Smooth muscle cell of the umbilical artery (primary cell): ENCODE measurements around the gene H3-3A. TPM values are rescaled to one million over a fixed set of nuclear protein-coding genes. Genes with fewer than 3 reads are reported as not detected.

Experiments used
- total RNA-seq: library from RNA; depleted of rRNA; stranded (reverse); fragments of >200 nt; gene quantifications from 2 replicates; pipeline ENCODE4 v1.2.3, GENCODE V29; 2014

Gene H3-3A
- total RNA-seq, result 112 and 136 TPM in 2 replicates

DNA sequence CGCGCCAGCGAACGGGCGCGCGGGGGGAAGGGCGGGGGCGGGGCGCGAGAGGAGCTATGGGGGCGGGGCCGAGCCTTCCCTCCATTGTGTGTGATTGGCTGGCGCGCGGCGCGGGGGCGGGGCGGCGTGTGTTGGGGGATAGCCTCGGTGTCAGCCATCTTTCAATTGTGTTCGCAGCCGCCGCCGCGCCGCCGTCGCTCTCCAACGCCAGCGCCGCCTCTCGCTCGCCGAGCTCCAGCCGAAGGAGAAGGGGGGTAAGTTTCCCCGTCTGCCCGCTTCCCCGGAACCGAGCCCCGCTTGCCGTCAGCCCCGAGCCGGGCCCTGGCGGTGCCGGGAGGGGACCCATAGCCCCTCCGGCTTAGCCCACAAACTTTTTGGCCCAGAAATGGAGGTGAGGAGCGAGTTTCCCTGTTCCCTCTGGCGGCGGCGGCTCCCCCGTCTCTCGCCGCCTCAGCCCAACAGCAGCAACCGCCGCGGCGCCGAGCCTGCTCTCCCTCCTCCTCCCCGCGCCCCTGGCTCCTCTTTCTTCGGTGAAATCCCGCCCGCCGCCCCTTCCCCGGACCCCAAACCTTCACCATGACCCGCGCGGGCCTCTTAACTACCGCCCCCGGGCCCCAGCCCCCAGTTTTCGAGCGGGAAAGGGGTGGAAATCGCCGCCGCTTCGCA lies at the start of gene H3-3A:
H3-3A (plus strand) TSS at position 159 of the 666 bp plus-strand sequence. CDS start 1,636 bp downstream, outside the sequence.

Other genes with a start within 250 kb of the H3-3A start
- gene TMEM63A, start 180.3 kb upstream of the H3-3A start, total RNA-seq, result 19.6 and 29.4 TPM in 2 replicates
- not detected in 2 replicates for gene LEFTY1, start 173.6 kb upstream of the H3-3A start, total RNA-seq
- gene PYCR2, start 138.5 kb upstream of the H3-3A start, total RNA-seq, result 40.1 and 44.2 TPM in 2 replicates
- not detected in 2 replicates for gene LEFTY2, start 121.5 kb upstream of the H3-3A start, total RNA-seq
- gene SDE2, start 63.4 kb upstream of the H3-3A start, total RNA-seq, result 26.7 TPM in 2 replicates
- gene ACBD3, start 124.0 kb downstream of the H3-3A start, total RNA-seq, result 90.9 and 108 TPM in 2 replicates
- gene MIXL1, start 160.9 kb downstream of the H3-3A start, total RNA-seq, result not detected in 2 replicates
- 1.8 and 5.0 TPM in 2 replicates for gene LIN9, start 246.4 kb downstream of the H3-3A start, total RNA-seq